ENCODE data around the gene ARHGEF16.

Gene ARHGEF16

GRCh38 chr1:3469104-3469848, 14.8 kb downstream of the ARHGEF16 start:
- no peak for DNase-seq

- no peak for DNase-seq
These were observed 15.6 kb downstream of the ARHGEF16 start for GRCh38 chr1:3469849-3470649.

GRCh38 chr1:3470650-3471355, 16.3 kb downstream of the ARHGEF16 start:
- DNase-seq: no peak

GRCh38 chr1:3471356-3472087, 17.1 kb downstream of the ARHGEF16 start:
- no peak for DNase-seq

- DNase-seq: no peak
These were observed 17.8 kb downstream of the ARHGEF16 start for GRCh38 chr1:3472088-3472850.

- no peak for DNase-seq
These were observed 18.4 kb downstream of the ARHGEF16 start for GRCh38 chr1:3472906-3473305.

GRCh38 chr1:3473381-3473844, 18.9 kb downstream of the ARHGEF16 start:
- no peak for DNase-seq

- no peak for DNase-seq
These were observed 19.6 kb downstream of the ARHGEF16 start for GRCh38 chr1:3474016-3474415.

GRCh38 chr1:3474421-3474820, 20.0 kb downstream of the ARHGEF16 start:
- no peak for DNase-seq

- DNase-seq: no peak
These were observed 21.5 kb downstream of the ARHGEF16 start for GRCh38 chr1:3475839-3476573.

GRCh38 chr1:3476666-3477065, 22.2 kb downstream of the ARHGEF16 start:
- DNase-seq: no peak

- DNase-seq: no peak
These were observed 23.0 kb downstream of the ARHGEF16 start for GRCh38 chr1:3477241-3477995.

- no peak for DNase-seq
These were observed 23.7 kb downstream of the ARHGEF16 start for GRCh38 chr1:3478187-3478586.

- no peak for DNase-seq
These were observed 25.3 kb downstream of the ARHGEF16 start for GRCh38 chr1:3479511-3480368.

GRCh38 chr1:3480369-3480719, 25.9 kb downstream of the ARHGEF16 start:
- no peak for DNase-seq

GRCh38 chr1:3481046-3481445, 26.6 kb downstream of the ARHGEF16 start:
- no peak for DNase-seq

- no peak for DNase-seq
These were observed 27.4 kb downstream of the ARHGEF16 start for GRCh38 chr1:3481836-3482375.

GRCh38 chr1:3482378-3482849, 27.9 kb downstream of the ARHGEF16 start:
- DNase-seq: no peak

- no peak for DNase-seq
These were observed 28.9 kb downstream of the ARHGEF16 start for GRCh38 chr1:3483380-3483779.
